Kidney (tissue), 14 donors: ENCODE measurements around the gene CIAO3. TPM values are rescaled to one million over a fixed set of nuclear protein-coding genes. Genes with fewer than 3 reads are reported as not detected.

ENCODE experiments used
- DNase-seq, 5 donors: peaks; one replicate each; pipeline ENCODE4 v3.0.0-alpha.2; 2013 to 2020
- FAIRE-seq: peaks from 2 replicates; lab custom pipeline; 2012; peaks lifted over from hg19 to GRCh38; lab: Jason Lieb, UNC
- H3K27ac ChIP-seq, 2 donors: one replicate each; pipeline ENCODE4 v1.7.0; 2013; ENCODE audit warnings: low read depth in 2 of 2, low read length in 2 of 2, inconsistent platforms in 1 of 2
- H3K27me3 ChIP-seq: one replicate; pipeline ENCODE4 v1.7.1; 2013; ENCODE audit warnings: low read length, inconsistent platforms; ENCODE audit not compliant: control insufficient read depth, insufficient read depth
- H3K36me3 ChIP-seq, 3 donors: one replicate each; pipeline versions ENCODE4 v1.7.0 to v1.7.1; 2013; ENCODE audit warnings: low read length in 3 of 3, control low read depth in 1 of 3, inconsistent platforms in 1 of 3; ENCODE audit not compliant: insufficient read depth in 3 of 3, control insufficient read depth in 2 of 3
- H3K4me1 ChIP-seq, 3 donors: one replicate each; pipeline versions ENCODE4 v1.7.0 to v1.7.1; 2013; ENCODE audit warnings: low read length in 3 of 3, inconsistent platforms in 1 of 3, low read depth in 1 of 3; ENCODE audit not compliant: control insufficient read depth in 2 of 3, insufficient read depth in 2 of 3
- H3K4me3 ChIP-seq, 3 donors: one replicate each; pipeline versions ENCODE4 v1.7.0 to v1.8.1; 2013; ENCODE audit warnings: low read length in 3 of 3, control low read depth in 1 of 3, inconsistent platforms in 1 of 3
- H3K9ac ChIP-seq, 3 donors: one replicate each; pipeline versions ENCODE4 v1.7.0 to v1.7.1; 2013; ENCODE audit warnings: low read length in 3 of 3, control low read depth in 1 of 3, inconsistent platforms in 1 of 3
- H3K9me3 ChIP-seq, 3 donors: one replicate each; pipeline versions ENCODE4 v1.7.0 to v1.7.1; 2013; ENCODE audit warnings: low read length in 3 of 3, control low read depth in 1 of 3, inconsistent platforms in 1 of 3; ENCODE audit not compliant: control insufficient read depth in 2 of 3, insufficient read depth in 1 of 3
- CTCF ChIP-seq: IDR thresholded peaks from 3 replicates; pipeline ENCODE4 v1.5.1; 2012; ENCODE audit warnings: mild to moderate bottlenecking, moderate library complexity, borderline replicate concordance; ENCODE audit not compliant: insufficient read depth; ENCODE audit errors: extremely low read depth
- intact Hi-C: fragments of 100-400 bp; cut with DNase I; formaldehyde crosslinking; loops from one replicate; pipeline ENCODE4 v1.11.1; 2022
- polyA plus RNA-seq: library from polyadenylated mRNA; stranded (reverse); fragments of 350-450 nt; fragmentation: Illumina TruSeq; extraction: RNeasy Lipid Tissue Mini Kit (QIAGEN cat#74804); gene quantifications from one replicate; pipeline ENCODE4 v1.2.3, GENCODE V29; 2014; ENCODE audit warnings: low read depth, low replicate concordance; ENCODE audit not compliant: insufficient read depth
- total RNA-seq: library from RNA; stranded (reverse); fragmentation: NEBNext Ultra II Directional; extraction: Animal tissue kit (Norgen Biotek cat#: 25700); gene quantifications from one replicate; pipeline ENCODE4 v1.2.1, GENCODE V29; 2021
- donor health status: control.
- donor health status: control.
- donor health status: control.
- donor health status: control.
- donor health status: control.
- donor health status: DM: yes; HTN: yes; CAD: no.
- donor health status: Normal renal cell carcinoma (clear cell type).

The CIAO3 gene
- total and polyA plus RNA-seq, 2 donors from 2014 or later, result 36.8 to 37.7 TPM

GRCh38 chr16:780296-780695 lies 39.5 kb upstream of the CIAO3 start:
- Histone ChIP-seq H3K27me3 (no peaks in the 10 kb centered on the region), H3K4me1 (no peaks in the 10 kb centered on the region), H3K4me3 (no peak overlapping the region), H3K36me3 (no peaks in the 10 kb centered on the region), H3K9me3 (no peaks in the 10 kb centered on the region), H3K27ac (no peak overlapping the region), H3K9ac (no peak overlapping the region)
- FAIRE-seq (no peak), DNase-seq (no peak)
- intact Hi-C loops, result no loop called here
- no peak for TF ChIP-seq CTCF

- no peaks in the 10 kb centered on the region for H3K9me3 ChIP-seq
- no peak overlapping the region for H3K27ac ChIP-seq
- FAIRE-seq, result no peak
These were observed 38.8 kb upstream of the CIAO3 start for GRCh38 chr16:779561-779960.

GRCh38 chr16:778909-779527 lies 38.2 kb upstream of the CIAO3 start:
- Histone ChIP-seq H3K9me3 (no peaks in the 10 kb centered on the region), H3K27me3 (no peaks in the 10 kb centered on the region), H3K9ac (no peak overlapping the region), H3K36me3 (no peaks in the 10 kb centered on the region), H3K4me3 (no peak overlapping the region), H3K27ac (no peak overlapping the region), H3K4me1 (no peaks in the 10 kb centered on the region)
- FAIRE-seq, result no peak
- intact Hi-C loops, result no loop called here
- no peak for TF ChIP-seq CTCF
- DNase-seq, result no peak

More at GRCh38 chr16:779561-779960, 38.8 kb upstream of the CIAO3 start:
- no peak overlapping the region for H3K4me3 ChIP-seq
- H3K27me3 ChIP-seq, result no peaks in the 10 kb centered on the region
- no peaks in the 10 kb centered on the region for H3K36me3 ChIP-seq
- intact Hi-C loops, result no loop called here
- no peak overlapping the region for H3K9ac ChIP-seq
- no peaks in the 10 kb centered on the region for H3K4me1 ChIP-seq
- TF ChIP-seq CTCF, result no peak
- DNase-seq, result no peak

GRCh38 chr16:778447-778846 lies 37.6 kb upstream of the CIAO3 start:
- no peaks in the 10 kb centered on the region for H3K4me1 ChIP-seq
- DNase-seq, result no peak
- no peak overlapping the region for H3K4me3 ChIP-seq
- intact Hi-C loops, result no loop called here
- H3K9ac ChIP-seq, result no peak overlapping the region
- no peaks in the 10 kb centered on the region for H3K9me3 ChIP-seq
- H3K27ac ChIP-seq, result no peak overlapping the region
- TF ChIP-seq CTCF, result no peak
- FAIRE-seq, result no peak
- no peaks in the 10 kb centered on the region for H3K36me3 ChIP-seq
- no peaks in the 10 kb centered on the region for H3K27me3 ChIP-seq
